NCI-H2107 treated with DMSO at 0.1 percent for 48 hours (cell line): ENCODE measurements around the gene CACNA2D2.

ENCODE experiments used
- DNase-seq: peaks from one replicate; lab custom pipeline; 2025; ENCODE audit not compliant: unreplicated experiment; lab: John Stamatoyannopoulos, UW

Gene CACNA2D2

GRCh38 chr3:50319181-50319893, 184.1 kb downstream of the CACNA2D2 start:
- no peak for DNase-seq

GRCh38 chr3:50318615-50319014, 184.8 kb downstream of the CACNA2D2 start:
- no peak for DNase-seq

- DNase-seq: no peak
These were observed 185.3 kb downstream of the CACNA2D2 start for GRCh38 chr3:50318163-50318562.

- DNase-seq: no peak
These were observed 186.1 kb downstream of the CACNA2D2 start for GRCh38 chr3:50317300-50317699.

- DNase-seq: no peak
These were observed 186.7 kb downstream of the CACNA2D2 start for GRCh38 chr3:50316657-50317242.

- DNase-seq: no peak
These were observed 188.6 kb downstream of the CACNA2D2 start for GRCh38 chr3:50314816-50315215.

GRCh38 chr3:50314342-50314741, 189.1 kb downstream of the CACNA2D2 start:
- DNase-seq: no peak
